IMR-90 (cell line): ENCODE data around the gene PTPRN2. TPM values are rescaled to one million over a fixed set of nuclear protein-coding genes. Genes with fewer than 3 reads are reported as not detected.

ENCODE experiments used
- ATAC-seq: fragments of 200-7000 bp; cut with Tn5 transposase; 2 replicates; pipeline ENCODE4 v1.9.1; 2020; ENCODE audit warnings: low read depth, mild to moderate bottlenecking, moderate library complexity
- BruUV-seq: library from RNA; stranded (reverse); fragments of 400-500 nt; replicated peaks from 2 replicates; lab custom pipeline; 2021; lab: Mats Ljungman, UMichigan
- CTCF ChIA-PET: fragments of 300-600 bp; formaldehyde crosslinking; extraction: SDS; loops from one replicate; lab custom pipeline; 2021; ENCODE audit warnings: antibody characterized with exemption; lab: Yijun Ruan, JAX
- POLR2A ChIA-PET: fragments of 300-600 bp; sonication (Branson Sonifier 250); formaldehyde crosslinking; loops from one replicate; lab custom pipeline; 2022; ENCODE audit warnings: antibody characterized with exemption; ENCODE audit not compliant: unreplicated experiment; lab: Charles Lee
- DNase-seq: peaks from one replicate; pipeline ENCODE4 v3.0.0; 2013
- H2AFZ ChIP-seq: replicated peaks from 2 replicates; pipeline ENCODE3; 2013; ENCODE audit warnings: low read length, mild to moderate bottlenecking; ENCODE audit not compliant: poor library complexity
- H2AK5ac ChIP-seq: 2 replicates; pipeline ENCODE4 v1.6.1; 2013; ENCODE audit warnings: low read depth, low read length, inconsistent platforms
- H2AK9ac ChIP-seq: replicated peaks from 2 replicates; pipeline ENCODE3; 2013; ENCODE audit warnings: mild to moderate bottlenecking, low read depth, low read length, moderate library complexity; ENCODE audit not compliant: poor library complexity
- H2BK120ac ChIP-seq: 2 replicates; pipeline ENCODE4 v1.6.1; 2013; ENCODE audit warnings: low read depth, low read length, inconsistent platforms
- H2BK15ac ChIP-seq: 3 replicates; pipeline ENCODE4 v1.6.1; 2013; ENCODE audit warnings: low read depth, low read length, inconsistent platforms
- H2BK20ac ChIP-seq: 2 replicates; pipeline ENCODE4 v1.6.1; 2013; ENCODE audit warnings: low read depth, mild to moderate bottlenecking, inconsistent platforms, low read length, moderate library complexity
- H2BK5ac ChIP-seq: 2 replicates; pipeline ENCODE4 v1.6.1; 2013; ENCODE audit warnings: mild to moderate bottlenecking, low read depth, low read length, inconsistent platforms; ENCODE audit not compliant: poor library complexity, severe bottlenecking
- H3K14ac ChIP-seq: replicated peaks from 2 replicates; pipeline ENCODE4 v1.6.1; 2013; ENCODE audit warnings: low read depth, low read length, inconsistent platforms
- H3K18ac ChIP-seq: 2 replicates; pipeline ENCODE4 v1.6.1; 2013; ENCODE audit warnings: low read depth, low read length, control low read depth
- H3K23ac ChIP-seq: 2 replicates; pipeline ENCODE4 v1.6.1; 2013; ENCODE audit warnings: low read depth, low read length, inconsistent platforms
- H3K27ac ChIP-seq: 2 replicates; pipeline ENCODE4 v1.5.1; 2013; ENCODE audit warnings: mild to moderate bottlenecking, control low read depth, low read length; ENCODE audit not compliant: insufficient read depth
- H3K27me3 ChIP-seq: 2 replicates; pipeline ENCODE4 v1.6.1; 2013; ENCODE audit warnings: low read length; ENCODE audit not compliant: control insufficient read depth, insufficient read depth
- H3K36me3 ChIP-seq: 2 replicates; pipeline ENCODE4 v1.6.1; 2013; ENCODE audit warnings: low read length, mixed read lengths; ENCODE audit not compliant: control insufficient read depth, insufficient read depth
- H3K4ac ChIP-seq: 2 replicates; pipeline ENCODE4 v1.6.1; 2013; ENCODE audit warnings: low read depth, low read length, inconsistent platforms
- H3K4me1 ChIP-seq: 2 replicates; pipeline ENCODE4 v1.6.1; 2013; ENCODE audit warnings: low read length, mixed read lengths; ENCODE audit not compliant: control insufficient read depth, insufficient read depth
- H3K4me2 ChIP-seq: 2 replicates; pipeline ENCODE4 v1.6.1; 2013; ENCODE audit warnings: low read depth, mild to moderate bottlenecking, control low read depth, low read length, moderate library complexity
- H3K4me3 ChIP-seq: 2 replicates; pipeline ENCODE4 v1.5.1; 2013; ENCODE audit warnings: low read depth, mild to moderate bottlenecking, control low read depth, low read length, moderate library complexity; ENCODE audit not compliant: insufficient read depth
- H3K56ac ChIP-seq: 2 replicates; pipeline ENCODE4 v1.6.1; 2013; ENCODE audit warnings: low read length, inconsistent platforms; ENCODE audit not compliant: insufficient read depth; ENCODE audit errors: extremely low read depth
- H3K79me1 ChIP-seq, 2 experiments: 2 replicates each; pipeline ENCODE4 v1.6.1; 2013; ENCODE audit warnings: low read length in 2 of 2, inconsistent platforms in 1 of 2, low read depth in 1 of 2
- H3K9ac ChIP-seq: 2 replicates; pipeline ENCODE4 v1.6.1; 2013; ENCODE audit warnings: low read depth, low read length, control low read depth
- H3K9me1 ChIP-seq: 2 replicates; pipeline ENCODE4 v1.6.1; 2013; ENCODE audit warnings: low read length, inconsistent platforms; ENCODE audit not compliant: insufficient read depth
- H3K9me3 ChIP-seq: 2 replicates; pipeline ENCODE4 v1.6.1; 2013; ENCODE audit warnings: low read length; ENCODE audit not compliant: control insufficient read depth, insufficient read depth
- H4K20me1 ChIP-seq: 2 replicates; pipeline ENCODE4 v1.6.1; 2013; ENCODE audit warnings: low read length, inconsistent platforms; ENCODE audit not compliant: insufficient read depth
- H4K5ac ChIP-seq: 2 replicates; pipeline ENCODE4 v1.6.1; 2013; ENCODE audit warnings: mild to moderate bottlenecking, low read depth, low read length, control low read depth
- H4K8ac ChIP-seq, 2 experiments: 2 replicates each; pipeline ENCODE4 v1.6.1; 2013; ENCODE audit warnings: low read depth in 2 of 2, low read length in 2 of 2, control low read depth in 1 of 2, inconsistent platforms in 1 of 2
- H4K91ac ChIP-seq: 2 replicates; pipeline ENCODE4 v1.6.1; 2013; ENCODE audit warnings: low read depth, low read length, inconsistent platforms; ENCODE audit not compliant: insufficient read depth
- CEBPB ChIP-seq: IDR thresholded peaks from 2 replicates; pipeline ENCODE4 v1.6.1; 2012; ENCODE audit warnings: low read depth, low read length, improper control_type of control experiment
- MAFK ChIP-seq: IDR thresholded peaks from 2 replicates; pipeline ENCODE4 v1.6.1; 2012; ENCODE audit warnings: low read depth, low read length, improper control_type of control experiment
- MAZ ChIP-seq: IDR thresholded peaks from 2 replicates; pipeline ENCODE4 v1.6.1; 2012; ENCODE audit warnings: low read depth, mild to moderate bottlenecking, low read length, improper control_type of control experiment, moderate library complexity, borderline replicate concordance
- MXI1 ChIP-seq: IDR thresholded peaks from 2 replicates; pipeline ENCODE4 v1.6.1; 2012; ENCODE audit warnings: low read depth, mild to moderate bottlenecking, low read length, moderate library complexity, borderline replicate concordance
- NFE2L2 ChIP-seq: fragments of 150-350 bp; IDR thresholded peaks from 2 replicates; pipeline ENCODE4 v1.6.1; 2016; ENCODE audit warnings: low read depth, mild to moderate bottlenecking, low read length
- RAD21 ChIP-seq: IDR thresholded peaks from 2 replicates; pipeline ENCODE4 v1.6.1; 2012; ENCODE audit warnings: low read length, improper control_type of control experiment
- RCOR1 ChIP-seq: IDR thresholded peaks from 2 replicates; pipeline ENCODE4 v1.6.1; 2012; ENCODE audit warnings: mild to moderate bottlenecking, low read length, improper control_type of control experiment; ENCODE audit not compliant: insufficient replicate concordance
- RFX5 ChIP-seq: IDR thresholded peaks from 2 replicates; pipeline ENCODE4 v1.8.0; 2012; ENCODE audit warnings: low read depth, mild to moderate bottlenecking, low read length, moderate library complexity
- SMC3 ChIP-seq: fragments of 150-350 bp; IDR thresholded peaks from 2 replicates; pipeline ENCODE4 v1.6.1; 2016; ENCODE audit warnings: low read depth, mild to moderate bottlenecking, antibody characterized with exemption, low read length, moderate library complexity
- WGBS, 2 experiments: methylation state at CpG; one replicate each; pipeline versions ENCODE4 v1.1.5 to v1.1.7; 2013; ENCODE audit warnings: missing lambda C conversion rate in 2 of 2; ENCODE audit not compliant: insufficient read length in 1 of 2; ENCODE audit errors: extremely low coverage in 2 of 2; 5-methylcytosine and 5-hydroxymethylcytosine counted together
- dilution Hi-C: fragments of 300-500 bp; cut with HindIII; formaldehyde crosslinking; loops from one replicate; pipeline ENCODE4 v1.14.3; 2018; ENCODE audit warnings: low sequenced_read_pairs; ENCODE audit not compliant: unreplicated experiment
- in situ Hi-C: fragments of 300-500 bp; cut with MboI; formaldehyde crosslinking; loops from 3 replicates; pipeline ENCODE4 v1.14.3; 2019; ENCODE audit warnings: low sequenced_read_pairs, inconsistent platforms, mixed read lengths
- intact Hi-C: fragments of 100-400 bp; cut with micrococcal nuclease; formaldehyde crosslinking; loops from 2 replicates; pipeline ENCODE4 v1.10.0; 2022
- polyA plus RNA-seq, 3 experiments: library from polyadenylated mRNA; depleted of rRNA; stranded (reverse); fragments of >200 nt; gene quantifications; 2 replicates each; pipeline ENCODE4 v1.2.3, GENCODE V29; 2012; ENCODE audit warnings: low replicate concordance in 1 of 3
- total RNA-seq: library from RNA; depleted of rRNA; stranded (reverse); fragments of >200 nt; gene quantifications from 2 replicates; pipeline ENCODE4 v1.2.3, GENCODE V29; 2012
- TF ChIP-seq, protein P1 (sequence below): fragments of 150-350 bp; IDR thresholded peaks from 2 replicates; pipeline ENCODE4 v1.6.1; 2016; ENCODE audit warnings: low read depth, mild to moderate bottlenecking, low read length, moderate library complexity, borderline replicate concordance
- TF ChIP-seq, protein P2 (sequence below): fragments of 150-350 bp; IDR thresholded peaks from 2 replicates; pipeline ENCODE4 v1.6.1; 2017; ENCODE audit warnings: mild to moderate bottlenecking, antibody characterized with exemption, low read length, low read depth
- TF ChIP-seq, protein P3 (sequence below): conservative IDR thresholded peaks from 2 replicates; pipeline ENCODE4 v1.5.1; 2012; ENCODE audit warnings: mild to moderate bottlenecking, low read depth, low read length, improper control_type of control experiment

Gene PTPRN2
- total and polyA plus RNA-seq, 2 of the 4 experiments (the other 2 are of a cell fraction): 0.03 TPM; not detected in 1

DNA sequence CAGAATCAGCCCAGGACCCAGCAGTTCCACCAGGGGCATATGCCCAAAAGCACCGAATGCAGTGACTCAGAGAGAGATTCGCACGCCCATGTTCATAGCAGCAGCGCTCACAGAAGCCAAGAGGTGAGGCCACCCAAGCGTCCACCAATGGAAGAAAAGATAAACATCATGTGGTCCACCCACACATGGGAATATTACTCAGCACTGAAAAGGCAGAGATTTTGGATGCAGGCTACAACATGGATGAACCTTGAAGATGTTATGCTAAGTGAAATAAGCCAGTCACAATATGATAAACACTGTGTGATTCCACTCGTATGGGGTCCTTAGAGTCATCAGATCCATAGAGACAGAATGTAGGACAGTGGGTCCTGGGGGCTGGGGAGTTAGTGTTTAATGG lies 823.4 kb downstream of the PTPRN2 start:
- ATAC-seq: no peak
- Histone ChIP-seq H4K20me1 (no peaks in the 10 kb centered on the region), H3K56ac (no peak overlapping the region), H3K9me1 (no peaks in the 10 kb centered on the region), H3K9ac (no peak overlapping the region), H2BK5ac (no peak overlapping the region), H3K27ac (no peak overlapping the region), H3K9me3 (peaks cover 51% of the 10 kb centered on the region), H3K18ac (no peak overlapping the region), H3K27me3 (no peaks in the 10 kb centered on the region), H2BK20ac (no peak overlapping the region), H3K36me3 (no peaks in the 10 kb centered on the region), H4K5ac (no peak overlapping the region), H2AK9ac (no peak overlapping the region), H3K14ac (no peak overlapping the region), H3K4me2 (no peak overlapping the region), H3K4ac (no peak overlapping the region), H3K4me1 (no peaks in the 10 kb centered on the region), H4K91ac (no peak overlapping the region), H3K4me3 (no peak overlapping the region), H2BK15ac (no peak overlapping the region), H3K79me1 (no peaks in the 10 kb centered on the region), H2BK120ac (no peak overlapping the region), H3K23ac (no peak overlapping the region), H2AK5ac (no peak overlapping the region), H2AFZ (no peak overlapping the region), H4K8ac (no peak overlapping the region)
- intact Hi-C loops: no loop called here
- dilution Hi-C loops: no loop called here
- TF ChIP-seq RAD21 (no peak), NFE2L2 (no peak), RFX5 (no peak), MXI1 (no peak), RCOR1 (no peak), MAZ (no peak), MAFK (no peak), CEBPB (no peak), SMC3 (no peak)
- TF ChIP-seq, protein P1, sequence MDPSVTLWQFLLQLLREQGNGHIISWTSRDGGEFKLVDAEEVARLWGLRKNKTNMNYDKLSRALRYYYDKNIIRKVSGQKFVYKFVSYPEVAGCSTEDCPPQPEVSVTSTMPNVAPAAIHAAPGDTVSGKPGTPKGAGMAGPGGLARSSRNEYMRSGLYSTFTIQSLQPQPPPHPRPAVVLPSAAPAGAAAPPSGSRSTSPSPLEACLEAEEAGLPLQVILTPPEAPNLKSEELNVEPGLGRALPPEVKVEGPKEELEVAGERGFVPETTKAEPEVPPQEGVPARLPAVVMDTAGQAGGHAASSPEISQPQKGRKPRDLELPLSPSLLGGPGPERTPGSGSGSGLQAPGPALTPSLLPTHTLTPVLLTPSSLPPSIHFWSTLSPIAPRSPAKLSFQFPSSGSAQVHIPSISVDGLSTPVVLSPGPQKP: no peak
- TF ChIP-seq, protein P2, sequence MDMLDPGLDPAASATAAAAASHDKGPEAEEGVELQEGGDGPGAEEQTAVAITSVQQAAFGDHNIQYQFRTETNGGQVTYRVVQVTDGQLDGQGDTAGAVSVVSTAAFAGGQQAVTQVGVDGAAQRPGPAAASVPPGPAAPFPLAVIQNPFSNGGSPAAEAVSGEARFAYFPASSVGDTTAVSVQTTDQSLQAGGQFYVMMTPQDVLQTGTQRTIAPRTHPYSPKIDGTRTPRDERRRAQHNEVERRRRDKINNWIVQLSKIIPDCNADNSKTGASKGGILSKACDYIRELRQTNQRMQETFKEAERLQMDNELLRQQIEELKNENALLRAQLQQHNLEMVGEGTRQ: no peak
- TF ChIP-seq, protein P3, sequence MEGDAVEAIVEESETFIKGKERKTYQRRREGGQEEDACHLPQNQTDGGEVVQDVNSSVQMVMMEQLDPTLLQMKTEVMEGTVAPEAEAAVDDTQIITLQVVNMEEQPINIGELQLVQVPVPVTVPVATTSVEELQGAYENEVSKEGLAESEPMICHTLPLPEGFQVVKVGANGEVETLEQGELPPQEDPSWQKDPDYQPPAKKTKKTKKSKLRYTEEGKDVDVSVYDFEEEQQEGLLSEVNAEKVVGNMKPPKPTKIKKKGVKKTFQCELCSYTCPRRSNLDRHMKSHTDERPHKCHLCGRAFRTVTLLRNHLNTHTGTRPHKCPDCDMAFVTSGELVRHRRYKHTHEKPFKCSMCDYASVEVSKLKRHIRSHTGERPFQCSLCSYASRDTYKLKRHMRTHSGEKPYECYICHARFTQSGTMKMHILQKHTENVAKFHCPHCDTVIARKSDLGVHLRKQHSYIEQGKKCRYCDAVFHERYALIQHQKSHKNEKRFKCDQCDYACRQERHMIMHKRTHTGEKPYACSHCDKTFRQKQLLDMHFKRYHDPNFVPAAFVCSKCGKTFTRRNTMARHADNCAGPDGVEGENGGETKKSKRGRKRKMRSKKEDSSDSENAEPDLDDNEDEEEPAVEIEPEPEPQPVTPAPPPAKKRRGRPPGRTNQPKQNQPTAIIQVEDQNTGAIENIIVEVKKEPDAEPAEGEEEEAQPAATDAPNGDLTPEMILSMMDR: no peak
- BruUV-seq: no TSS peak
- in situ Hi-C loops: no loop called here
- DNase-seq: no peak
- ChIA-PET POLR2A (no interaction called here), CTCF (no interaction called here)
- WGBS, 2 experiments: 53% methylated on average over 2 of the region's 6 CpGs; no CpG with 5 or more reads in 1 of the 2 experiments
